CD4-positive, alpha-beta T cell treated with Interleukin-17A for 4 hours (primary cell): ENCODE data around the gene NAPG.
"Not testable (repeated sequence)": the region's sequence is repeated elsewhere in the genome, so short reads cannot be mapped to it uniquely, and the experiment has no call there.

ENCODE experiments used
- DNase-seq: peaks from one replicate; pipeline ENCODE4 v3.0.0-alpha.2; 2020; ENCODE audit warnings: mixed read lengths

Gene NAPG

GRCh38 chr18:10525697-10526560 is at the start of gene NAPG:
Gene NAPG (plus strand): TSS chr18:10526027. CDS start chr18:10526103, 76 bp downstream.
- DNase-seq, result peak; percentile 93

- no peak for DNase-seq
Measured at GRCh38 chr18:10476338-10476791, 49.5 kb upstream of the NAPG start.

GRCh38 chr18:10477121-10477862 is 48.5 kb upstream of the NAPG start:
- no peak for DNase-seq

GRCh38 chr18:10477863-10478260 is 48.0 kb upstream of the NAPG start:
- DNase-seq, result no peak

- no peak for DNase-seq
Measured at GRCh38 chr18:10481831-10482230, 44.0 kb upstream of the NAPG start.

- no peak for DNase-seq
Measured at GRCh38 chr18:10482363-10482984, 43.4 kb upstream of the NAPG start.

- no peak for DNase-seq
Measured at GRCh38 chr18:10482985-10483949, 42.6 kb upstream of the NAPG start.

- no peak for DNase-seq
Measured at GRCh38 chr18:10485475-10485874, 40.4 kb upstream of the NAPG start.

GRCh38 chr18:10486362-10486761 is 39.5 kb upstream of the NAPG start:
- DNase-seq, result no peak

- no peak for DNase-seq
Measured at GRCh38 chr18:10487154-10487553, 38.7 kb upstream of the NAPG start.

GRCh38 chr18:10488017-10488416 is 37.8 kb upstream of the NAPG start:
- no peak for DNase-seq

GRCh38 chr18:10490401-10491165 is 35.2 kb upstream of the NAPG start:
- DNase-seq, result peak; percentile 61

- no peak for DNase-seq
Measured at GRCh38 chr18:10495936-10496335, 29.9 kb upstream of the NAPG start.

GRCh38 chr18:10497206-10497749 is 28.5 kb upstream of the NAPG start:
- DNase-seq, result no peak

GRCh38 chr18:10499230-10499629 is 26.6 kb upstream of the NAPG start:
- no peak for DNase-seq

- no peak for DNase-seq
Measured at GRCh38 chr18:10500038-10500437, 25.8 kb upstream of the NAPG start.

GRCh38 chr18:10504723-10505122 is 21.1 kb upstream of the NAPG start:
- DNase-seq, result no peak

GRCh38 chr18:10505892-10506291 is 19.9 kb upstream of the NAPG start:
- DNase-seq, result not testable (repeated sequence)

- DNase-seq, result no peak
Measured at GRCh38 chr18:10508591-10508990, 17.2 kb upstream of the NAPG start.

GRCh38 chr18:10511236-10511635 is 14.6 kb upstream of the NAPG start:
- no peak for DNase-seq

GRCh38 chr18:10514082-10514481 is 11.7 kb upstream of the NAPG start:
- DNase-seq, result no peak
